H9 (cell line): ENCODE measurements around the gene LAMA5. TPM values are rescaled to one million over a fixed set of nuclear protein-coding genes. Genes with fewer than 3 reads are reported as not detected.

Experiments used
- DNase-seq: peaks from one replicate; pipeline ENCODE4 v3.0.0-alpha.2; 2017
- H2AFZ ChIP-seq: one replicate; pipeline ENCODE4 v1.6.1; 2013; ENCODE audit warnings: mild to moderate bottlenecking, low read length, control low read depth, moderate library complexity
- H2AK5ac ChIP-seq: 2 replicates; pipeline ENCODE4 v1.6.1; 2013; ENCODE audit warnings: low read length, control low read depth, mixed read lengths; ENCODE audit not compliant: insufficient read length
- H2BK120ac ChIP-seq: one replicate; pipeline ENCODE4 v1.6.1; 2013; ENCODE audit warnings: low read depth, mild to moderate bottlenecking, low read length, control low read depth, inconsistent platforms; ENCODE audit not compliant: poor library complexity, severe bottlenecking
- H2BK12ac ChIP-seq: 2 replicates; pipeline ENCODE4 v1.6.1; 2013; ENCODE audit warnings: low read length, control low read depth, mixed read lengths, low read depth; ENCODE audit not compliant: insufficient read length
- H2BK15ac ChIP-seq: 2 replicates; pipeline ENCODE4 v1.6.1; 2013; ENCODE audit warnings: low read depth, low read length, control low read depth
- H2BK20ac ChIP-seq: one replicate; pipeline ENCODE4 v1.6.1; 2013; ENCODE audit warnings: low read depth, mild to moderate bottlenecking, low read length, control low read depth, inconsistent platforms; ENCODE audit not compliant: poor library complexity, severe bottlenecking
- H2BK5ac ChIP-seq: 2 replicates; pipeline ENCODE4 v1.6.1; 2013; ENCODE audit warnings: low read length, control low read depth, mixed read lengths; ENCODE audit not compliant: insufficient read length
- H3K14ac ChIP-seq: 2 replicates; pipeline ENCODE4 v1.6.1; 2013; ENCODE audit warnings: low read length, control low read depth; ENCODE audit not compliant: insufficient read depth
- H3K18ac ChIP-seq: 2 replicates; pipeline ENCODE4 v1.6.1; 2013; ENCODE audit warnings: low read depth, mild to moderate bottlenecking, mixed read lengths, low read length, control low read depth; ENCODE audit not compliant: insufficient read length
- H3K23ac ChIP-seq: 2 replicates; pipeline ENCODE4 v1.6.1; 2013; ENCODE audit warnings: low read length, control low read depth, mixed read lengths, low read depth; ENCODE audit not compliant: insufficient read length
- H3K23me2 ChIP-seq: 2 replicates; pipeline ENCODE4 v1.6.1; 2013; ENCODE audit warnings: low read depth, mild to moderate bottlenecking, mixed read lengths, low read length, control low read depth; ENCODE audit not compliant: insufficient read length, poor library complexity, severe bottlenecking
- H3K27ac ChIP-seq: 2 replicates; pipeline ENCODE4 v1.5.1; 2013; ENCODE audit warnings: low read length, control low read depth, mixed read lengths, low read depth; ENCODE audit not compliant: insufficient read length
- H3K27me3 ChIP-seq: 2 replicates; pipeline ENCODE4 v1.6.1; 2013; ENCODE audit warnings: low read length, control low read depth, inconsistent platforms; ENCODE audit not compliant: insufficient read depth
- H3K4ac ChIP-seq: 2 replicates; pipeline ENCODE4 v1.6.1; 2013; ENCODE audit warnings: low read depth, mild to moderate bottlenecking, control low read depth, inconsistent platforms, low read length, moderate library complexity
- H3K4me1 ChIP-seq: 2 replicates; pipeline ENCODE4 v1.6.1; 2013; ENCODE audit warnings: low read length, control low read depth, inconsistent platforms; ENCODE audit not compliant: insufficient read depth
- H3K4me2 ChIP-seq: 2 replicates; pipeline ENCODE4 v1.6.1; 2013; ENCODE audit warnings: low read length, control low read depth, mixed read lengths; ENCODE audit not compliant: insufficient read length, insufficient read depth
- H3K56ac ChIP-seq: 2 replicates; pipeline ENCODE4 v1.6.1; 2013; ENCODE audit warnings: low read depth, mild to moderate bottlenecking, mixed read lengths, low read length, control low read depth; ENCODE audit not compliant: insufficient read length
- H3K79me1 ChIP-seq: 2 replicates; pipeline ENCODE4 v1.6.1; 2013; ENCODE audit warnings: low read depth, mild to moderate bottlenecking, moderate library complexity, low read length, control low read depth, inconsistent platforms; ENCODE audit not compliant: insufficient read depth, poor library complexity, severe bottlenecking
- H3K79me2 ChIP-seq: 2 replicates; pipeline ENCODE4 v1.6.1; 2013; ENCODE audit warnings: low read length, control low read depth, inconsistent platforms; ENCODE audit not compliant: insufficient read depth
- H3K9ac ChIP-seq: 2 replicates; pipeline ENCODE4 v1.6.1; 2013; ENCODE audit warnings: low read length, control low read depth, mixed read lengths; ENCODE audit not compliant: insufficient read length; ENCODE audit errors: extremely low read depth
- H3K9me3 ChIP-seq: one replicate; pipeline ENCODE4 v1.6.1; 2013; ENCODE audit warnings: low read depth, low read length, inconsistent platforms; ENCODE audit not compliant: control insufficient read depth
- H3T11ph ChIP-seq: one replicate; pipeline ENCODE4 v1.6.1; 2013; ENCODE audit warnings: mild to moderate bottlenecking, low read length, control low read depth, inconsistent platforms
- H4K20me1 ChIP-seq: one replicate; pipeline ENCODE4 v1.6.1; 2013; ENCODE audit not compliant: control insufficient read depth, insufficient read length, insufficient read depth
- H4K5ac ChIP-seq: 2 replicates; pipeline ENCODE4 v1.6.1; 2013; ENCODE audit warnings: low read depth, mild to moderate bottlenecking, mixed read lengths, low read length, control low read depth; ENCODE audit not compliant: insufficient read length
- H4K8ac ChIP-seq: replicated peaks from 2 replicates; pipeline ENCODE4 v1.6.1; 2013; ENCODE audit warnings: low read length, control low read depth, mixed read lengths, low read depth; ENCODE audit not compliant: insufficient read length
- H4K91ac ChIP-seq: 2 replicates; pipeline ENCODE4 v1.6.1; 2013; ENCODE audit warnings: low read depth, mild to moderate bottlenecking, moderate library complexity, mixed read lengths, low read length, control low read depth; ENCODE audit not compliant: insufficient read length
- H3K27ac Mint-ChIP-seq, 3 experiments: 2 replicates in 2 of 3; 3 replicates in 1 of 3; pipeline ENCODE4 v1.8.0; 2020 to 2021; ENCODE audit warnings: mixed read lengths in 3 of 3, mild to moderate bottlenecking in 1 of 3, moderate library complexity in 1 of 3
- H3K27me3 Mint-ChIP-seq: 2 replicates; pipeline ENCODE4 v1.8.0; 2021; ENCODE audit warnings: low read depth, mild to moderate bottlenecking, moderate library complexity, mixed read lengths
- H3K36me3 Mint-ChIP-seq, 3 experiments: 2 replicates in 2 of 3; 3 replicates in 1 of 3; pipeline ENCODE4 v1.8.0; 2020 to 2021; ENCODE audit warnings: low read depth in 3 of 3, mixed read lengths in 3 of 3; ENCODE audit not compliant: insufficient read depth in 1 of 3
- H3K4me1 Mint-ChIP-seq, 2 experiments: 2 replicates each; pipeline ENCODE4 v1.8.0; 2020; ENCODE audit warnings: mixed read lengths in 2 of 2
- H3K4me3 Mint-ChIP-seq, 2 experiments: 2 replicates in 1 of 2; 3 replicates in 1 of 2; pipeline ENCODE4 v1.8.0; 2020 to 2021; ENCODE audit warnings: mild to moderate bottlenecking in 2 of 2, mixed read lengths in 2 of 2, moderate library complexity in 1 of 2
- H3K9me3 Mint-ChIP-seq, 2 experiments: 2 replicates in 1 of 2; 3 replicates in 1 of 2; pipeline ENCODE4 v1.8.0; 2020; ENCODE audit warnings: mild to moderate bottlenecking in 2 of 2, mixed read lengths in 2 of 2, moderate library complexity in 1 of 2
- CTCF ChIP-seq: fragments of 200-600 bp; sonication (generic); conservative IDR thresholded peaks from 3 replicates; pipeline ENCODE4 v1.8.0; 2021; ENCODE audit warnings: antibody characterized with exemption, mild to moderate bottlenecking
- WGBS: extraction: QIAGEN DNeasy Blood & Tissue Kit; methylation state at CpG from one replicate; pipeline ENCODE4 v1.1.7; 2013; ENCODE audit warnings: missing lambda C conversion rate, low lambda C conversion rate, mixed read lengths; ENCODE audit not compliant: insufficient read length; ENCODE audit errors: extremely low coverage; 5-methylcytosine and 5-hydroxymethylcytosine counted together
- total RNA-seq: library from RNA; stranded (reverse); gene quantifications from 2 replicates; pipeline ENCODE4 v1.2.1, GENCODE V29; 2021

LAMA5 gene
- total RNA-seq, 1 experiment from 2014 or later, result 200 TPM

DNA sequence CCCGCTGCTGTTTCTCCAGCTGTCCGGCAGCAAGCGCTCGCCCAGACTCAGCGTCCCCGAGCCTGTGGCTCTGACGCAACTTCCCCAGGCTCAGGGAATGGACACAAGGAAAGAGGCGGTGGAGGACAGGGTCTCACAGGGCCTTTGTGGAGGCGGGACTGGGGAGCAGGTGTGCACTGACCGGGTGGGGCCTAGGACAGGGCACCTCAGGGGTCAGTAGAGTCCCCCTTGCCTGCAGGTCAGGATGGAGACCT is 20.0 kb downstream of the LAMA5 start:
- no peaks in the 10 kb centered on the region for H3K27me3 ChIP-seq
- H3K4me2 ChIP-seq, result no peak overlapping the region
- H4K8ac ChIP-seq, result no peak overlapping the region
- H2BK12ac ChIP-seq, result no peak overlapping the region
- H4K20me1 ChIP-seq, result no peaks in the 10 kb centered on the region
- H3K14ac ChIP-seq, result no peak overlapping the region
- no peak overlapping the region for H3K4ac ChIP-seq
- no peaks in the 10 kb centered on the region for H3K79me2 ChIP-seq
- no peak overlapping the region for H3K27ac Mint-ChIP-seq
- DNase-seq, result no peak
- H4K5ac ChIP-seq, result no peak overlapping the region
- H4K91ac ChIP-seq, result no peak overlapping the region
- H3K27me3 Mint-ChIP-seq, result no peaks in the 10 kb centered on the region; the same call in 1 of the 2 replicates
- TF ChIP-seq CTCF, result no peak
- H3K79me1 ChIP-seq, result no peaks in the 10 kb centered on the region
- H2AK5ac ChIP-seq, result no peak overlapping the region
- no peak overlapping the region for H3K18ac ChIP-seq
- no peak overlapping the region for H3T11ph ChIP-seq
- H3K23me2 ChIP-seq, result no peaks in the 10 kb centered on the region
- H3K9me3 ChIP-seq, result no peaks in the 10 kb centered on the region
- H2BK15ac ChIP-seq, result no peak overlapping the region
- H2AFZ ChIP-seq, result no peak overlapping the region
- no peak overlapping the region for H3K23ac ChIP-seq
- no peak overlapping the region for H3K9ac ChIP-seq
- H3K27ac ChIP-seq, result no peak overlapping the region
- no peak overlapping the region for H2BK5ac ChIP-seq
- no peak overlapping the region for H2BK20ac ChIP-seq
- H3K4me3 Mint-ChIP-seq, result no peak overlapping the region
- WGBS, result no CpG with 5 or more reads among the region's 10 CpGs
- H3K4me1 Mint-ChIP-seq, result no peaks in the 10 kb centered on the region
- peaks cover 9 to 18% of the 10 kb centered on the region in 2 experiments for H3K9me3 Mint-ChIP-seq
- H3K36me3 Mint-ChIP-seq, result peaks cover 18 to 80% (median 77%) of the 10 kb centered on the region in 3 experiments
- no peak overlapping the region for H3K56ac ChIP-seq
- no peaks in the 10 kb centered on the region for H3K4me1 ChIP-seq
- no peak overlapping the region for H2BK120ac ChIP-seq
